GM19395 (cell line): ENCODE measurements around the gene NPR3.

ENCODE experiments used
- ATAC-seq: cut with Tn5 transposase; IDR thresholded peaks from one replicate; pipeline ENCODE4 v1.9.1; 2021; ENCODE audit warnings: mild to moderate bottlenecking, moderate library complexity; ENCODE audit not compliant: unreplicated experiment

NPR3 gene

DNA sequence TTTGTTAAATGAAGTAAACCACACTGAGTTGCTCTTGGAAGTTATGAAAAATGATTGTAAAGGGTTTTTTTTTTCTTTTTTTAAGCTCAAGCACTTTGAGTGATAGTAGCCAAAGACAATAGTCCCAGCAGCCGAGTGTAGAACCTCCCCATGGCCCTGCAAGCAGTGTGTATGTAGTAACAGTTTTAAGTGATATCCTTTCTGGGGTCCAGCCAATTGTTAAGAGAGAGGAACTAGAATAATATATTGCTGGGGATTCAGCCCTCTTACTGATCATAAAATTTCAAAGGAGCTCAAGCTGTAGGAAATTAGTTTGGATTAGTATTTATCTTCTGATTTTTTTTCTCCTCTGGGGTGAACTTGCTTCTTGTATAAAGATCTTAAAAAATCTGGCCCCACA, 43.2 kb downstream of the NPR3 start:
- ATAC-seq, result no peak

DNA sequence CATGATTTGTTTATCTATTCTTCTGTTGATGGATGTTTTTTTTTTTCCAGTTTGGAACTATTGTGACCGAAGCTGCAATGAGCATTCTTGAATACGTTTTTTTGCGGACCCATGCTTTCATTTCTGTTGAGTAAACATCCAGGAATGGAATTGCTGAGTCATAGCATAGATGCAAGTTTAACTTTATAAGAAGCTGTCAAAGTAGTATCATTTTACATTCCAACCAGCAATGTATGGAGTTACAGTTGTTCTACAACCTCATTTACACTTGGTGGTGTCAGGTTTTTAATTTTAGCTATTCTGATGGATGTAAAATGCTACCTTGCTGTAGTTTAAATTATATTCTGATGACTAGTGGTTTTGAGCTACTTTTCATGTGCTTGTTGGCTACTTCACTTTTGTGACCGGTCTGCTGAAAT, 49.0 kb downstream of the NPR3 start:
- ATAC-seq, result no peak

DNA sequence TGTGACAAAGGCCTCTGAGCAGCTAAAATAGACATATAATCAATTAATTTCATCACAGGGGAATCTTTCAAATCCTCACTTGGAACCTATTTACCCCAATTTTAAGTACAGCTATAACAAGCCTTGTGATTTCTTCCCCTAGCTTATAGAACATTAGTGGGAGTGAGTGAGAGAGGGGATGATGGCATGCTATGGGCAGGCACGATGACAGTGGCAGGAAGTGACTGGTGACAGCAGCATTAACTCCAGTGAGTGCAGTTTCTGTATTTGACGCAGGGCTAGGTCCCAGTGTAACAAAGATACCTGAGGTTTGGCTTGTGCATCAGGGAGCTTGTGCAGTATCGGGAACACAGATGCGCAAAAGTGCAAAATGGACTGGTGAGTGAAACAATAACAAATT, 54.1 kb downstream of the NPR3 start:
- no peak for ATAC-seq

DNA sequence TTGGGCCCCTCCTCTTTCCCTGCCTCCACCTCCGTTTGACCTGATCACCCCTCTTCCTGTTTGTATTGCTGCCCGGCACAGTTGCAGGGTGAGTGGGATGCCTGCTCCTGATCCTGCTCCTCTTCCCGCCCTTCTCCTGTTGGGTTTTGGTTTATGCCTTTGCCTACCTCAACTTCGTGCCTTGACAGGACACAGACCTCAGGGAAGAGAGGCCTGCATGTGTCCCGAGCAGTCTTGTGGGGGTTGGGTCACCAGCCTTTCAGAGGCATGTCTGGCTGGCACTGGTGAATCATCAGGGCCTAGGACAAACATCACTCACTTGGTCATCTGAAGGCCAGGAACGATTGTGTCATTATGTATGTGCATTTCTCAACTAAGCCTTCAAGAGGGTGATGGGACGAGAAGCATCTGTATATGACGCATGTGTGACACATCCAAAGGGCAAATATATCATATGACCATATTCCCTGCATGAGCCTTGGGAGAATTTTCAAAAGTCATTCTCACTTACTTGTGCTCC, 56.9 kb downstream of the NPR3 start:
- ATAC-seq, result no peak

DNA sequence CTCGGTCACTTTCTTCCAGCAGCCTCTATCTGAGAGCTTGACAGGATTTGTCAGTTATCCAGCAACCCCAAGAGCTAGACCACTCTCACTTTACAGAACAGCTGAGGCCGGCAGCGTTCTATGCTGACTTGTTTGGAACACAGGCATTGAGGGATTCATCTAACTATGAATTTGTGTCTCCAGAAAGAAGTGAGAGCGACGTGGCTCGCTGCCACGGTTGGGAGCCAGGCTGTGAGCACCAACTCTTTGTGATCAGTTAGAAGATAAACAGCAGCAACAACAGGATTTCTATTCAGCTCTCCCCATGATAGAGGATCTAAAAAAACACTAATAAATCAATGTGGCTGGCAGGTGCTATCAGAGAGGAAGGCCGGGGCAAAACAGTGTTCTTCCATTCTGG, 58.6 kb downstream of the NPR3 start:
- no peak for ATAC-seq

DNA sequence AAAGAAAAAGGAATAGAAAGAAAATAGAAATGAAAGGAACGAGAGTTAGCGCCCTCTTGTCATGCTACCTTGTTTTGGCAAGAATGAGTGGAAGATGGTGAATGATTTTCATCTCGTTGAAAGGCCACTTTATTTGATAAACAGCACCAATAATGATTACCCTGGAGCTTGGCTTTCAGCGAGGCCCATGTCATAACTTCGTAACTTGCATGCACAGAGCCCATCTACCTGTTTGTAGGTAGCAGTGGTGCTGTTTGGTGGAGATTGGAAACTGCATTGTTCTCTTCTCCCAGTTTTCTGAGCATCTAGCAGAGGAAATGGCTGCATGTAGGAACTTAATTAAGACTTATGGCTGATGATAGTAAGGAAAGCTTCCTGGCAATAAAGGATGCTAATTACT, 59.3 kb downstream of the NPR3 start:
- no peak for ATAC-seq

DNA sequence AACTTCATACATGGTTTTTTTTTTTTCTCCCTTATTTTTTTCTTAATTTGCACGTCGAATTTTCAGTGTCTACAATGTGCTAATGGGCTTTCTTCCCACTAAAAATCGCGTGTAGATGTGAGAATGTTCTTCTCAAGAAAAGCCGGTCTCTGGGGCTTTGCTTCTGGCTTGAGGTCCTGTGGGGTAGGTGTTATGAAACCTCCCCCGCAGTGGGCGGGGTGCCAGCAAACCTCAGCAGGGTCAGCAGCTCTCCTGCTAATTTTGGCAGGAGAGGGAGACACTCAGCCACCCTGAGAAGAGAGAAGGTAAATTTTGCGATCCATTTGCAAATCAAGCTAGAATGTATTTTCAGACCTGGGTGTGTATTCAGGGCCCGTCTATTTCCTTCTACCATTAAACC, 59.9 kb downstream of the NPR3 start:
- ATAC-seq, result no peak

DNA sequence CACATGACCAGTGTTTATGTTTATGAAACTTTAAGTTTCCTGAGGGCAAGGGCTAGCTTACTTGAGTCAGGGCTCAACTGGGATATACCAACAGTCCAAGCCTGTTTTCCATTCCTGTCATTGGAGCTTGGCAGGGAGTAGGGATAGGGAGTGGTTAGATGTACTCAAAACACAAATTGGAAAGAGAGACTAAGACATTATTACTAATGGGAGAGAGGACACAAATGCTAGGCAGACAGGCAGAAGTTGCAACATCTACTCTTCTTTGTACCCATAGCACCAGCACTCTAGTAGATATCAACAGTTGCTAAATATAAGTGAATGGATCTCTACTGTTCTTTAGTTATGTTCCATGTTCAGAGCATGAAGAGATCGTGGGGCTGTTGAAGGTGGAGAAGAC, 62.8 kb downstream of the NPR3 start:
- no peak for ATAC-seq

DNA sequence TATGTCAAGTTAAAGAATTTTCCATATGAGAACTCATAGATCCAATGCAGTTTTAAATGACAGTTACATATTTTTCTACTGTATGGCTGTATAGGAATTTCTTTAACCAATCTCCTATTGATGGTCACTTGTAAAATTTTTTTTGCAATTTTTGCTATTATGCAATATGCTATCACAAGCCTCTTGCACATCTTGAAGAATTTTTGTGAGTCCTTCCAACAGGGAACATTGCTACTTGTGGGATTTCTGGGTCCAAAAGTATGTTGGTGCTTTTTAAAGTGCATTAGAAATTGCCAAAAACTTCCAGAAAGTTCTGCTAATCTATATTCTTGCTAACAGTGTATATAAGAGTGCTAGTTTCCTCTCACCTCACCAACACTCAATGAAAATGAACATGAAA, 65.1 kb downstream of the NPR3 start:
- ATAC-seq, result no peak

DNA sequence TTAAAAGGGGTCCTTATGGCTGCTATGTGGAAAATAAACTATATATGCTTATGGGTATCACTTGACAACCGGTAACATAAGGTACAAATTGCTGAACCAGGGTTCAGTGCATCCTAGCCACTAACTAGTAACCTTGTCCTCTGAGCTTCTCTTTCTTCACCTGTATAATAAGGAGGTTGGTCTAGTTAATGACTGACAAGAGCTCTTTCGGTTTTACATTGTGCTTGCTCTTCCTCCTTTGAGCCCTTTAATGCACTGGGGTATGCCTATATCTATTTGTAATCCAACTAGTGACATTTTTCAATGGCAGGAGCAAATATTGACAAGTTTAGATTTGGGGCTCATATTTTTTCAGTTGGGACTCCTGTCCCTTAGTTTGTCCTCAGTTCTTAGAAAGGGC, 66.1 kb downstream of the NPR3 start:
- ATAC-seq, result peak; percentile 72

DNA sequence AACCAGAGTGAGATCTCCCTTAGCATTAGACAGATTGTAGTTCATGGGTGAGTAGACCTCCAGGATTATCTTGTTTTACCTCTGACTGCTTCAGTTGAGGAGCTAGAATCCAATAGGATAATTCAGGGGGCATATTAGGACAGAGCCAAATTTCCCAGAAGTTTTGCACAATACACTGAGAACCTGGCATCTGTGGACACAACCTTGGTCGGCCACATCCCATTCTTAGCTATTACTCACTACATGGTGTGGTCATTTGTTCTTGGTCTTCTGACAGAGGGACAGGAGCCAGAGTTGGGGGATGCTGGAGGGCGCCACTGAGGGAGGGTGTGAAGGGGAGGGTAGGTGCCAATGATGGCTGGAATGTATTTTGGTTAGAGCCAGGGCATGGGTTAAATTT, 66.6 kb downstream of the NPR3 start:
- ATAC-seq, result no peak

DNA sequence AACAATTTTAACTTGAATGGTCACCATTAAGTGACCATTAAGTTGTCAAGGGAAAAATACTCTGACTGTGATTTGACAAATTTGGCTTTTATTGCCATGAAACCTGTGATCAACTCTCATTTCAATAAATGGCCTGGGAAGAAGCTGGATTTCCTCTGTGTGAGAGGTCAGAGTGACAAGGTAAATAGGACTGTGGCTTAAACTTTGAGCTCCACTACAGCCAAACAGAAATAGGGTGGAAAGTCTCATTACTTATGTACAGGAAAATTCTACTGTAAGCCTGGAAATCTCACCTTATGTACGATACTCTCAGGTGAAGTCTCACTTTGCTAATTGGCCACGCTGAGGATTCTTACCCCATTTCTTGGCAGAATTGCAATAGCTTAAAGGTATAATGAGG, 67.3 kb downstream of the NPR3 start:
- no peak for ATAC-seq

DNA sequence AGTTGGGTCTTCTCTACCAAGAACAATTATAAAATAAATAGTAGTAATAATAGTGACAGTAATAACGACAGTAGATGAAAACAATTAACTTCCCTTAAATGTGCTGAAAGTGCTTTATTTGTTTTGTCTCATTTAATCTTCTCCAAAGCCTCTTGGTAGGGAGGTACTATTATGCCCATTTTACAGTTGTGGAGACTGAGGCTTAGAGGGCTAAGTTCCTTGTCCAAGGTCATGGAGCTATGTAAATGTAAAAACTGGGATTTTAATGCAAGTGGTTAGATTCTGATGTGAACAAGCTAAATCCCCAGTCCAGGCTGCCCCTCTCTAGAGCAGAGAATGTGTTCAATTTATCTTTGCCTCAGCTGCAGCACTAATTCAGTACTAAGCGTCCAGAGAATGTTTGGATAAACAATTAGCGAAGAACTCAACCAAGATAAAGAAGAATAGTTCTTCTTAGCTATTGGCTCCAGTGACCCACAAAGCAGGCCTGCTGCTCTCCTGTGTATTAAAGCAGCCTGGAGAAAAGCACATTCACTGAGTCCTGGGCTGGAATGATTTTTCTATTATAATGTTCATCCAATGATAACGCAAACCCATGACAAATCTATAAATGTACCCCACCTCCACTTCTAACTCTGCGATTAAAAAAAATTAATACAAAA, 68.8 kb downstream of the NPR3 start:
- no peak for ATAC-seq

DNA sequence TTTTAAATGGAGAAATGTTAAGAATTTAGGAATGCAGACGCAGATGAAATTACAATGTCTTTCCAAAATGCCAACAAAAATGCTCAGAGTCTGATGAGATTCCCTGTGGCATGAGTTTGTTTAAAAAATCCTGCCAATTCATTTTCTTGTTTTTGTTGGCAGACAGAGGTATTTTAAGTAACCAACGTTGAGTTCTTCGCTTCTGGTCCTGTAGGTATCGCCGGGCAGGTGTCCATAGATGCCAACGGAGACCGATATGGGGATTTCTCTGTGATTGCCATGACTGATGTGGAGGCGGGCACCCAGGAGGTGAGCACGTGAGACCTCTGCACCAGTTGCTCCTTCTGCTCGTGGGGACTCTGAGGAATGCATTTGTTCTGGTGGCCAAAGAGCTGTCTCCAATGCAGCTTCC, 69.4 kb downstream of the NPR3 start:
- no peak for ATAC-seq

DNA sequence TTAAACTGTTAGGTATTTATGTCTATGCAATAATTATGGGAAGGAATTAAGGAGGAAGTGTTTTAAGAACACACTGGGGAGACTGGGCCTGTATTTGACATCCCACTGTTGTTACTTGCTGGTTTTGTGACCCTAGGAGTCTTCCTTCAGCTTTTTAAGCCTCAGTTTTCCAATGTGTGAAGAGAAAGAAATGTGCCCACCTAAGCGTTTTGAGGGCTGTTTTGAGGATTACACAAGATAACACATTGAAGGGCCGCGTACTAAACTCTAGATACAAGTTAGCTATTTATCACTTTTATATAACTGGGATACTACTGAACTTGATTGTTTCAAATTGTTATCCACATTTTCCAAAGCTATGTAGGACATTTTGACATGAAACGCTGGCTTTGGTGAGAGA, 72.5 kb downstream of the NPR3 start:
- no peak for ATAC-seq

DNA sequence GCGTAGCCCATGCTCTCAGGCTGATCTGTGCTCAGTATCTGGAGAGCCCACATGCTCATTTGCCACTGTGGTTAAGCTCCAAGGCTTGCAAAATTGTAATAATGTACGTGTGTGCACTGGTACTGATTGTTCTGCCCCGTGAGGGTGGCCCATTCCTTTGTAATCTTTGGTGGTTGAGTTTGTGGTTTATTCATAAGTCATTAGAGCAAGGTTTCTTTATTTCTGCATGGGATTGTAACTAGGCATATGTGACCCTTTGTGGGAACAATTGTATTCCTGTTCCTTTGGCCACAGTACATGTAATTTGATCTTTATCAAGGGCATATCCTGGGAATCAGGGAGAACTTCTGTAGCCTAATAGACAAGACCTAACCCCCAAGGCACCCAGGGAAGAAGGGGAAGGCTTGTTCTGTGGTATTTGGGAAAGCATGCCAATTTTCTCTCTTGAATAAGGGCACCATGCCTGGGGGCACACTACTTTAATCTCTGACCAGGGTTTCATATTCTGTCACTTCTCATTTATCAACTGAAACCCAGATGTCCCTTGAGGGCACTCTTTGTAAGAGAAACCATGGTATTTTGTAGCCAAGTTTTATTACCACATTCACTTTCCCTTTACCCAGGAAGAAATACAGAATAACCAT, 74.6 kb downstream of the NPR3 start:
- ATAC-seq, result no peak

DNA sequence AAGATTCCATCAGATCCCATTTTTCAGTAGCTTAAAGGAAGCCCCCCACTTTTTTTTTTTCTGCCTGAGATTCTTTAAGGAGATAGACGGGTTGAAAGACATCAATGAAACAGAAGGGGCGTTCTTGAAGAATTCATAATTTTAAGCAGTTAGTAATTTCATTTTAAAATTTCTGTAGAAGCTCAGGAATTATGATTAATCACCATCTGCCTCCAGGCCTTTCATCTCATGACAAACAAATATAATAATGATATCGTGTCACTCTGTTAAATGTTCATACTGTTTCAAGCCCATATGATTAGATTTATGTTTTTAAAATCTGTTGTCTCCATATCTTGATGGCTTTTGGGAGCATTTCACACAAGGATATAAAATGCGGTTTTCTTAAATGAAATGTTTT, 75.2 kb downstream of the NPR3 start:
- no peak for ATAC-seq

DNA sequence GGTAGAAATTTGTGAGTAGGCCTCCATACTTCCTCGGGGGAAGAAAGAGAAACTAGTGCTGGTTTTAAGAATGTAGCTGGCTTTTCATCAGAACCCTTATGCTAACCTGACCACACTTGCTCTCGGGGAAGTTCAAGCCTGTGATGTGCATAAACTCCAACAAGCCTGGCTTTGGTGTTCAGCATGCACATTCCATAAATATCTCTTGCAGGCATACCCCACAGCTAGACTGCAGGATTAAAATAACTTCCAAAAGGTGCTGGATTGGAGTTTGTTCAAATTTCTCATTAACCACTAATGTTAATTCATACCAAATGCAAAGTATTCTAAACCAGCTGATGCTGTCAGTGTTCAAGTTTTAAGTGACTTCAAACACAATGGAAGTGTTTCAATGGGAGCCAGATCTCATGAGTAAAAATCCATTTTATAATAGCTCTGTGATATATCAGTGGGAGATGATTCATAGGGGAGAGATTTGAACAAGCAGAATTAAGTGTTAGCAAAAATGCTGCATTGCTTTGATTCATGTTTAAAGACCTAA, 79.4 kb downstream of the NPR3 start:
- no peak for ATAC-seq

DNA sequence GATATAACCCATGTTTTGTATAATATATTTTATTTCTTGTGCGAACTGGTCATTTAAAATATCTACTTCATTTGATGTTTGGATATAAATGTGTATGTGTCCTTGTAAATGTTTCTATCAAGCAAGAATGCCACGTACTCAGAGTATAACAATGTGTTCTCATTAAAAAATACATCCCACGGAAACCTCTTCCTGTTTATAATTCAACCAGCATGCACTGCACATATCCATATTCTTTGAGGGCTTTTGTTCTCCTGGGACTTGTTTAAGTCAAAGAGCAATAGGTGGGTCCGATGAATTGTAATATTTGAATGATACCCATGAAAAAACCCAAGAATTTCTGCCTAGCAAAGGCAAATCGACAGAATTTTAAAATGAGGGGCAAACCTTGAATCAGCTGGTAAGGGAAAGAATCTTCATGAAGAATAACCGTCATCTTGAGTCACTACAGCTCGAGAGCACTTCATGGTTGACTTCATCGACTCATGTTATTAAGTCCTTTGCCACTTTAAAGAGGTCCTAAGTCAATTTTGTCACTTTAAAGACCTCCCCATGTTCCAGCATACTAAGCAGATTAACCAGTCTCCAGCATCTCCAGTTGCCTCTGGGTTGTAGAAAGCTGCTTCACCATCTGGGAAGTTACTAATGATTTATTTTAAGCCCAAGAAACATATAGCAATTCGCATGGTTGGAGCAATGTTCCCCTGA, 80.6 kb downstream of the NPR3 start:
- no peak for ATAC-seq

DNA sequence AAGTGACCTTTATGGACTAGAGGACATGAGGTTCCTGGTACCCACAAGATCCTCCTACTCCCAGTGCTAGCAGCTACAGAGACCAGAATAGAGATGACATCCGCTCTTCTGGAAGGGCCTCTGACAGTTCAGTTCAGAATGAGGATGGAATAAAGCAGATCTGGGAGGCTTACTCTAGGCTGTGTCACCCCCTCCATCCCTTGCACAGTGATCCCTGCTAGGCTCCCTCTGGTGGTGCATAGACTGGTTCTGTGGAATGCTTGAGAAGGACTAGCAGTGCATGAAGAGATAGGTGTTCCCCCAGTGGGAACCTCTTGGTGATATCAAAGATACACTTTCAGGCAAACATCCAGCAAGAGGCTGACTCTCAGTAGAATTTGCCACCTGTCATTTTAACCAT, 83.0 kb downstream of the NPR3 start:
- ATAC-seq, result no peak

DNA sequence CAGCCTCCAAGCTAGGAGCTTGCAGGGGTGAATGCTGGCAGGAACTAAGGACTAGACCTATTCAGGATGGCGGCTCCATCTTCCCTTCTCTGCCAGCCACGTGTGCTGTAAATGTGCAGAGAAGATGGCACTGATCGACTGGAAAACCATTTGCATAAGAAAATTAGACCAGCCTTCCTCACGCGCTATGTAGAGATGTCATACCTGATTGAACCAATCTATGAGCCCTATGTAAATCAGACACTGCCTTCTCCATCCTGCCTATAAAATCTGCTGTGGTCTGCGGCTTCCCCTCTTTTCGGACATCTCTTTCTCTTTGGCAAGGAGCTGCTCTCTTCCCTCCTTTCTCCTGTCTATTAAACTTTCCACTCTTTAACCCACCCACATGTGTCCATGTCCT, 91.6 kb downstream of the NPR3 start:
- no peak for ATAC-seq

DNA sequence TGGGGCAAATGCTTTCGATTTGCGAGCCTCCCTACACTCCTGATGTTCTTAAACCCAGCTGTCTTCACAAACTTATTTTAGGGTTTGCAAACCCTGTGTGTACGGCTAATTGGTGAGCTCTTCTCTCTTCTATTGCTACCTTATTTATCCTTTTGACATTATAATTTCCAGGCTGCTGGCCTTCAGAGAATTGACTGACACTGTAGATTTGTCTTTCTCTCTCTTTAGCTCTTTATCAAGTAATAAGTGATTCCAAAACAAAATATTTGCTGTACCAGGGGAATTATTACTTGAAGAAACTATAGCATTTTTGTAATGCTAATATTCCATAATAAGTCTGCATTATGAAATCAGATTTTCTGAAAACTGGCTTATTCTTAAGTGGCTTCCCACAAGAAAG, 92.5 kb downstream of the NPR3 start:
- no peak for ATAC-seq
